ENCODE results near the gene CA12. TPM values are rescaled to one million over a fixed set of nuclear protein-coding genes. Genes with fewer than 3 reads are reported as not detected.

CA12 gene
- total RNA-seq, 4 donors from 2014 or later = 126 to 156 (median 143) TPM

Other genes with a start within 250 kb of the CA12 start
- gene RPS27L, start 224.4 kb downstream of the CA12 start, total RNA-seq = 10 to 100 TPM; 23.7 to 89.6 (median 43.8) TPM
- gene RAB8B, start 192.2 kb downstream of the CA12 start, total RNA-seq = 10 to 100 TPM in 2 of 4 donors, 1 to 10 TPM in 2; 3.1 to 22.7 (median 10.0) TPM
- gene APH1B, start 104.2 kb downstream of the CA12 start, total RNA-seq = 1 to 10 TPM in 3 of 4 donors, under 1 TPM in 1; 0.53 to 7.8 (median 3.3) TPM
- 10 to 100 TPM; 27.3 to 52.8 (median 32.2) TPM for gene USP3, start 122.7 kb upstream of the CA12 start, total RNA-seq
- 1 to 10 TPM in 3 of 4 donors, under 1 TPM in 1; 0.19 to 6.5 (median 3.1) TPM for gene FBXL22, start 215.5 kb upstream of the CA12 start, total RNA-seq

Measured in esophagus squamous epithelium (tissue), 4 donors.